Spleen (tissue), 13 donors: ENCODE measurements around the gene HES3. TPM values are rescaled to one million over a fixed set of nuclear protein-coding genes. Genes with fewer than 3 reads are reported as not detected.

ENCODE experiments used
- DNase-seq: peaks from one replicate; pipeline ENCODE4 v3.0.0-alpha.2; 2020
- H3K27ac ChIP-seq, 8 donors: fragments of 200-600 bp; sonication (generic) in 7 of 8; 1 replicate in 4 of 8; 2 replicates in 4 of 8; pipeline versions ENCODE4 v1.5.0 to v1.8.0; 2016 to 2021; ENCODE audit warnings: inconsistent platforms in 4 of 8, mild to moderate bottlenecking in 4 of 8, moderate library complexity in 1 of 8
- H3K27me3 ChIP-seq, 7 donors: fragments of 200-600 bp; sonication (generic) in 6 of 7; replicated peaks in 1 of 7; 1 replicate in 4 of 7; 2 replicates in 3 of 7; pipeline versions ENCODE4 v1.5.0 to v1.8.0; 2016 to 2021; ENCODE audit warnings: inconsistent platforms in 3 of 7, mild to moderate bottlenecking in 1 of 7
- H3K36me3 ChIP-seq, 6 donors: fragments of 200-600 bp; sonication (generic) in 5 of 6; 1 replicate in 4 of 6; 2 replicates in 2 of 6; pipeline versions ENCODE4 v1.5.0 to v1.8.0; 2016 to 2021; ENCODE audit warnings: inconsistent platforms in 2 of 6
- H3K4me1 ChIP-seq, 6 donors: fragments of 200-600 bp; sonication (generic) in 5 of 6; 1 replicate in 3 of 6; 2 replicates in 3 of 6; pipeline versions ENCODE4 v1.5.0 to v1.8.0; 2016 to 2021; ENCODE audit warnings: inconsistent platforms in 3 of 6
- H3K4me3 ChIP-seq, 8 donors: fragments of 200-600 bp; sonication (generic) in 7 of 8; 1 replicate in 4 of 8; 2 replicates in 4 of 8; pipeline versions ENCODE4 v1.5.0 to v1.8.0; 2016 to 2021; ENCODE audit warnings: inconsistent platforms in 4 of 8, mild to moderate bottlenecking in 4 of 8, moderate library complexity in 2 of 8
- H3K9me3 ChIP-seq, 8 donors: fragments of 200-600 bp; sonication (generic) in 7 of 8; 1 replicate in 4 of 8; 2 replicates in 4 of 8; pipeline versions ENCODE4 v1.5.0 to v1.8.0; 2016 to 2021; ENCODE audit warnings: inconsistent platforms in 4 of 8
- CTCF ChIP-seq, 11 experiments: fragments of 200-600 bp in 7 of 11; fragments of 450-650 bp in 4 of 11; sonication (generic) in 4 of 11; IDR thresholded peaks in 8 of 11; conservative IDR thresholded peaks in 3 of 11; 1 replicate in 7 of 11; 2 replicates in 4 of 11; pipeline versions ENCODE4 v1.4.0 to v1.8.0; 2016 to 2021; ENCODE audit warnings: antibody characterized with exemption in 11 of 11, inconsistent platforms in 4 of 11, mild to moderate bottlenecking in 1 of 11
- POLR2A ChIP-seq, 3 donors: fragments of 450-650 bp; IDR thresholded peaks; one replicate each; pipeline ENCODE4 v1.5.1; 2017; ENCODE audit warnings: antibody characterized with exemption in 3 of 3, mild to moderate bottlenecking in 1 of 3
- POLR2AphosphoS5 ChIP-seq, 3 donors: sonication (generic); formaldehyde crosslinking; IDR thresholded peaks; one replicate each; pipeline ENCODE4 v1.5.1; 2017; ENCODE audit warnings: antibody characterized with exemption in 3 of 3
- WGBS, 5 donors: extraction: QIAGEN DNeasy Blood & Tissue Kit in 3 of 5; methylation state at CpG; one replicate each; pipeline versions ENCODE4 v1.1.5 to v1.1.7; 2013 to 2018; 5-methylcytosine and 5-hydroxymethylcytosine counted together
- intact Hi-C: fragments of 100-400 bp; cut with DNase I; formaldehyde crosslinking; loops from one replicate; pipeline ENCODE4 v1.15.0; 2023; ENCODE audit warnings: low total_unique reads
- long read RNA-seq, 2 donors: transcript quantifications; one replicate each; lab custom pipeline, GENCODE V29; 2026
- polyA plus RNA-seq, 3 donors: library from polyadenylated mRNA; stranded (reverse); fragments of 200-250 nt; gene quantifications; one replicate each; pipeline ENCODE4 v1.2.1, GENCODE V29; 2013
- total RNA-seq, 7 donors: library from RNA; depleted of rRNA in 3 of 7; stranded (reverse); fragments of >200 nt in 3 of 7; fragmentation: NEBNext Ultra II Directional in 4 of 7; extraction: Animal tissue kit (Norgen Biotek cat#: 25700) in 4 of 7; gene quantifications; one replicate each; pipeline versions ENCODE4 v1.1.0 to v1.2.1, GENCODE V29; 2016 to 2021
- donor health status: healthy with polysubstance abuse.
- donor health status: DM: no; HTN: no; CAD: no; lungs with moderate emphysema.
- donor health status: DM: no; HTN: no; CAD: no.
- donor health status: Bipolar disorder and iron deficiency.
- donor health status: healthy.
- donor health status: DM: no; HTN: no; CAD: no.
- donor health status: DM: yes; HTN: yes; CAD: no.

HES3 gene
- not detected for total RNA-seq
- polyA plus RNA-seq, result not detected
- long read RNA-seq, donor 1, result 0 reads
- long read RNA-seq, donor 2, result 0 reads

GRCh38 chr1:6243993-6244392, at the start of gene HES3:
Gene HES3, plus strand, starts transcription at chr1:6244179. Its CDS starts 187 bp downstream, at chr1:6244366.
- DNase-seq, result peak; percentile 65
- peak within 1 kb of the TSS in 1 of 8 donors; percentile 52 for H3K4me3 ChIP-seq
- no peaks in the 10 kb centered on the region for H3K36me3 ChIP-seq
- intact Hi-C loops, result no loop called here
- H3K9me3 ChIP-seq, result no peaks in the 10 kb centered on the region
- H3K4me1 ChIP-seq, result peaks cover 27 to 63% (median 46%) of the 10 kb centered on the region in 6 donors
- no peak within 1 kb of the TSS for H3K27ac ChIP-seq
- peaks cover 13 to 100% (median 89%) of the 10 kb centered on the region in 7 donors for H3K27me3 ChIP-seq
- TF ChIP-seq POLR2AphosphoS5 (IDR thresholded peaks at IDR 0.05) (no peak), POLR2A (IDR thresholded peaks at IDR 0.05) (no peak), CTCF (IDR thresholded peaks at IDR 0.05 in 8 of 11, conservative IDR thresholded peaks at IDR 0.05 in 3 of 11) (no peak)
- WGBS, 5 donors, result 8 to 13% (median 9%) methylated on average over 12 to 16 of the region's 16 CpGs

GRCh38 chr1:6197746-6198427, 46.1 kb upstream of the HES3 start:
- DNase-seq, result no peak
- Histone ChIP-seq H3K36me3 (peaks cover 3 to 48% (median 45%) of the 10 kb centered on the region in 6 donors), H3K27me3 (peaks cover 0 to 2% (median 0%) of the 10 kb centered on the region in 7 donors), H3K4me1 (peaks cover 18 to 57% (median 43%) of the 10 kb centered on the region in 6 donors), H3K9me3 (no peaks in the 10 kb centered on the region), H3K4me3 (peak overlapping the region; percentile 76 to 100 (median 96)), H3K27ac (no peak overlapping the region)
- intact Hi-C loops, result no loop called here
- 60 to 80% (median 71%) methylated on average over 6 of the region's 6 CpGs for WGBS, 5 donors
- no peak for TF ChIP-seq POLR2A (IDR thresholded peaks at IDR 0.05)
- TF ChIP-seq POLR2AphosphoS5 (IDR thresholded peaks at IDR 0.05), result no peak
- TF ChIP-seq CTCF (IDR thresholded peaks at IDR 0.05 in 8 of 11, conservative IDR thresholded peaks at IDR 0.05 in 3 of 11), result no peak

- peak overlapping the region; percentile 70 to 90 (median 84) for H3K27ac ChIP-seq
- intact Hi-C loops, result no loop called here
- H3K4me1 ChIP-seq, result peaks cover 18 to 57% (median 43%) of the 10 kb centered on the region in 6 donors
- TF ChIP-seq CTCF (IDR thresholded peaks at IDR 0.05 in 8 of 11, conservative IDR thresholded peaks at IDR 0.05 in 3 of 11) (no peak), POLR2A (IDR thresholded peaks at IDR 0.05) (no peak), POLR2AphosphoS5 (IDR thresholded peaks at IDR 0.05) (no peak)
- DNase-seq, result no peak
- H3K36me3 ChIP-seq, result peaks cover 3 to 39% (median 36%) of the 10 kb centered on the region in 6 donors
- H3K4me3 ChIP-seq, result peak overlapping the region; percentile 76 to 100 (median 96)
- H3K9me3 ChIP-seq, result no peaks in the 10 kb centered on the region
- H3K27me3 ChIP-seq, result peaks cover 0 to 5% (median 0%) of the 10 kb centered on the region in 7 donors
- WGBS, 5 donors, result 0 to 1% (median 1%) methylated on average over 22 to 31 of the region's 31 CpGs
Observed at GRCh38 chr1:6198646-6199297, 45.2 kb upstream of the HES3 start.
